ENCODE measurements around the gene FSTL3.

Gene FSTL3

GRCh38 chr19:681029-682019 lies 5.1 kb downstream of the FSTL3 start:
- Histone ChIP-seq H3K4me3 (peak overlapping the region; percentile 78), H3K36me3 (ENCODE audit: insufficient read depth, low read length) (no peaks in the 10 kb centered on the region), H3K9ac (ENCODE audit: insufficient read length) (peak overlapping the region; percentile 68), H3K27ac (peak overlapping the region; percentile 95), H3K9me3 (ENCODE audit: low read depth, low read length) (no peaks in the 10 kb centered on the region)
- no peak for TF ChIP-seq FOXP2 (optimal IDR thresholded peaks at IDR 0.05; ENCODE audit: control extremely low read depth, extremely low read length, insufficient read depth)
- no peak for TF ChIP-seq EZH2 (IDR thresholded peaks at IDR 0.05)
- TF ChIP-seq POLR2AphosphoS5 (IDR thresholded peaks at IDR 0.05; ENCODE audit: borderline replicate concordance, low read depth, low read length) = no peak
- DNase-seq (ENCODE audit: low read depth, low spot score) = no peak

GRCh38 chr19:682678-683320 lies 6.6 kb downstream of the FSTL3 start:
- DNase-seq (ENCODE audit: low read depth, low spot score) = no peak
- no peaks in the 10 kb centered on the region for H3K36me3 ChIP-seq (ENCODE audit: insufficient read depth, low read length)
- TF ChIP-seq FOXP2 (optimal IDR thresholded peaks at IDR 0.05; ENCODE audit: control extremely low read depth, extremely low read length, insufficient read depth) (no peak), EZH2 (IDR thresholded peaks at IDR 0.05) (no peak), POLR2AphosphoS5 (IDR thresholded peaks at IDR 0.05; ENCODE audit: borderline replicate concordance, low read depth, low read length) (no peak)
- H3K9ac ChIP-seq (ENCODE audit: insufficient read length) = no peak overlapping the region
- H3K9me3 ChIP-seq (ENCODE audit: low read depth, low read length) = no peaks in the 10 kb centered on the region
- H3K27ac ChIP-seq = no peak overlapping the region
- H3K4me3 ChIP-seq = no peak overlapping the region

- Histone ChIP-seq H3K4me3 (no peak overlapping the region), H3K9ac (ENCODE audit: insufficient read length) (no peak overlapping the region), H3K36me3 (ENCODE audit: insufficient read depth, low read length) (no peaks in the 10 kb centered on the region), H3K27ac (no peak overlapping the region), H3K9me3 (ENCODE audit: low read depth, low read length) (no peaks in the 10 kb centered on the region)
- DNase-seq (ENCODE audit: low read depth, low spot score) = no peak
- TF ChIP-seq EZH2 (IDR thresholded peaks at IDR 0.05) (no peak), POLR2AphosphoS5 (IDR thresholded peaks at IDR 0.05; ENCODE audit: borderline replicate concordance, low read depth, low read length) (no peak), FOXP2 (optimal IDR thresholded peaks at IDR 0.05; ENCODE audit: control extremely low read depth, extremely low read length, insufficient read depth) (no peak)
These were observed 9.3 kb downstream of the FSTL3 start for GRCh38 chr19:685454-685931.

DNA sequence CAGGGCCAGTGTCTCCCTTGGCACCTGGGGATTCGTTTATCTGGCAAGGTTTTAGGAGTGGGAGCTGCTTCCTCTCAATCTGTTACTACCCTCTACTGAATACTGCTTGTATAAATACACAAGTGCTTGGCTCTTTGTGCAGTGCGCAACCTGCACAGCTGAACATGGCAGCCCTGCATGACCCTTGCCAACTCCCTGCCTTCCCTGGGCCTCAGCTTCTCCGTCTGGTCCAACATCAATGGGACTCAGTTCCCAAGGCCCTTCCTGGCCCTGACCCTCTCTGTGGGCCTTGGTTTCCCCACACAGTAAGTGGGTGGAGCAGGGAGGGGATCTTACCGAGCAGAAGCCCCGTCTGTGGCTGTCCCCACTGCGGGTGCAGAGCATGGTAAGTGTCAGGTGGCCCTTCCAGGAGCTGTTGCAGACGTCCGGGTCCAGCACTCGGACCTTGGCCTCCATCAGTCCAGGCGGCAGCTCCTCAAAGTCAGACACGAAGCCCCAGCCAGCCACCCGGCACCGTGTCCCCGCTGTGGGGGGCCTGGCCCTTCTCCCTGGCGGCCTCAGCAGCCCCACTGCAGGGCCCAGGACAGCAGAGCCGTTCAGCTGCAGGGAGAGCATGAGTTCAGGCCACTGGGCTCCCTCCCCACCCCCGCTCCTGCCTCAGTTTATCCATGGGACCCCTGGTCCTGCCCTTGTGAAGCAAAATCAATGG lies 10.6 kb downstream of the FSTL3 start:
- H3K4me3 ChIP-seq = no peak overlapping the region
- no peaks in the 10 kb centered on the region for H3K9me3 ChIP-seq (ENCODE audit: low read depth, low read length)
- H3K36me3 ChIP-seq (ENCODE audit: insufficient read depth, low read length) = no peaks in the 10 kb centered on the region
- no peak for DNase-seq (ENCODE audit: low read depth, low spot score)
- no peak overlapping the region for H3K27ac ChIP-seq
- TF ChIP-seq EZH2 (IDR thresholded peaks at IDR 0.05) (no peak), FOXP2 (optimal IDR thresholded peaks at IDR 0.05; ENCODE audit: control extremely low read depth, extremely low read length, insufficient read depth) (no peak), POLR2AphosphoS5 (IDR thresholded peaks at IDR 0.05; ENCODE audit: borderline replicate concordance, low read depth, low read length) (no peak)
- H3K9ac ChIP-seq (ENCODE audit: insufficient read length) = no peak overlapping the region

DNA sequence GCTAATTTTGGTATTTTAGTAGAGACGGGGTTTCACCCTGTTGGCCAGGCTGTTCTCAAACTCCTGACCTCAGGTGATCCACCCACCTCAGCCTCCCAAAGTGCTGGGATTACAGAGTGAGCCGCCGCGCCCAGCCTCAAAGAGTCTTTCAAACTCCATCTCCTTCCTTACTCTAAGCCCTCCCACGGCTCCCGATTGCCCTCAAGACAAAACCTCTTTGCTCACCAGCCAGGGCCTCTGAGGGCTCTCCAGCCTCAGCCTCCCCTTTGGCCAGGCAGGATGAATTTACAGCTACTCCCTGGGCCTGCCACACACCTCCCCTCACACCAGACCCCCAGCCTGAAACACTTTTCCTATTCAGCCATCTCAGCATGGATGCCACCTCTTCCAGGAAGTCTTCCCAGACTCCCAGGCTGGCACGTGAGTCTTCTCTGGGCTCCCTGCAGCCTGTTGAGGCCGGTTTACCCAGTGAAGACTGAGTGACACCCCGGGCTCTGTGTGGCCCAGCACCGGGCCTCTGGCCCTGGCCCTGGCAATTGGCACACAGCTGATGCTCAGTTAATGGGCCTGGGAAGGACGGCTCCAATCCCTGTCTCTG lies 11.5 kb downstream of the FSTL3 start:
- Histone ChIP-seq H3K36me3 (ENCODE audit: insufficient read depth, low read length) (no peaks in the 10 kb centered on the region), H3K9ac (ENCODE audit: insufficient read length) (no peak overlapping the region), H3K4me3 (no peak overlapping the region), H3K9me3 (ENCODE audit: low read depth, low read length) (no peaks in the 10 kb centered on the region), H3K27ac (no peak overlapping the region)
- no peak for DNase-seq (ENCODE audit: low read depth, low spot score)
- TF ChIP-seq FOXP2 (optimal IDR thresholded peaks at IDR 0.05; ENCODE audit: control extremely low read depth, extremely low read length, insufficient read depth) (no peak), POLR2AphosphoS5 (IDR thresholded peaks at IDR 0.05; ENCODE audit: borderline replicate concordance, low read depth, low read length) (no peak), EZH2 (IDR thresholded peaks at IDR 0.05) (no peak)

DNA sequence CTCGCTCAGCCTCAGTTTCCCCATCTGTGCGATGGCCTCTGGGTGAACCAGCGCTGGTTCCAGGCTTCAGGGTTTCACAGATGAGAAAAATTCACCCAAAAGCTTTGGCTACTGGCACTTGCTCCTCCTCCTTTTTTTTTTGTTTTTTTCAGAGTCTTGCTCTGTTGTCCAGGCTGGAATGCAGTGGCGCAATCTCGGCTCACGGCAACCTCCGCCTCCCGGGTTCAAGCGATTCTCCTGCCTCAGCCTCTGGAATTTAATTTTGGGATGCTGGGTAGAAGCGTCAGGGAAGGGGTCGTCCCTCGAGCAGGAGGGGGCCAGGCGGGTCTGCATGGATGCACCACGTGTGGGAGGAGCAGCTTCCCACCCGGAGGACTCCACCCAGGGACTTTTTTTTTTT lies 12.0 kb downstream of the FSTL3 start:
- TF ChIP-seq FOXP2 (optimal IDR thresholded peaks at IDR 0.05; ENCODE audit: control extremely low read depth, extremely low read length, insufficient read depth) = no peak
- no peak for TF ChIP-seq EZH2 (IDR thresholded peaks at IDR 0.05)
- TF ChIP-seq POLR2AphosphoS5 (IDR thresholded peaks at IDR 0.05; ENCODE audit: borderline replicate concordance, low read depth, low read length) = no peak
- Histone ChIP-seq H3K27ac (no peak overlapping the region), H3K9ac (ENCODE audit: insufficient read length) (no peak overlapping the region), H3K9me3 (ENCODE audit: low read depth, low read length) (no peaks in the 10 kb centered on the region), H3K4me3 (no peak overlapping the region), H3K36me3 (ENCODE audit: insufficient read depth, low read length) (no peaks in the 10 kb centered on the region)
- no peak for DNase-seq (ENCODE audit: low read depth, low spot score)

DNA sequence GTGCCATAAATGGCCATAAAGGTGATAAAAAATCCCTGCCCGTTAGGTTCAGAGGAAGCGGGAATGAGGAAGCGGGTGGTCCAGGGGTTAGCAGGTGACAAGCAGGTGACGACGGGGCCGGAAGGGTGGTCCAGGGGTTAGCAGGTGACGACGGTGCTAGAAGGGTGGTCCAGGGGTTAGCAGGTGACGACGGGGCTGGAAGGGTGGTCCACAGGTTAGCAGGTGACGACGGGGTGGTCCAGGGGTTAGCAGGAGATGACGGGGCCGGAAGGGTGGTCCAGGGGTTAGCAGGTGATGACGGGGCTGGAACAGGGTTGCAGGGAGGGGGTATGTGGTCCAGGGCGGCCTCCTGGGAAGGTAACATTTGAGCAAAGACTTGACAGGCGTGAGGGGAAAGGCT lies 12.8 kb downstream of the FSTL3 start:
- no peak for DNase-seq (ENCODE audit: low read depth, low spot score)
- Histone ChIP-seq H3K36me3 (ENCODE audit: insufficient read depth, low read length) (no peaks in the 10 kb centered on the region), H3K9ac (ENCODE audit: insufficient read length) (no peak overlapping the region)

More for the DNA sequence above, 12.8 kb downstream of the FSTL3 start:
- Histone ChIP-seq H3K27ac (no peak overlapping the region), H3K4me3 (no peak overlapping the region), H3K9me3 (ENCODE audit: low read depth, low read length) (no peaks in the 10 kb centered on the region)
- TF ChIP-seq FOXP2 (optimal IDR thresholded peaks at IDR 0.05; ENCODE audit: control extremely low read depth, extremely low read length, insufficient read depth) (no peak), POLR2AphosphoS5 (IDR thresholded peaks at IDR 0.05; ENCODE audit: borderline replicate concordance, low read depth, low read length) (no peak), EZH2 (IDR thresholded peaks at IDR 0.05) (no peak)
